DOHH2 (cell line): ENCODE results near the gene VIL1.

Source experiments
- H3F3A ChIP-seq: fragments of 200-600 bp; sonication (generic), shearing (Covaris generic); 2 replicates; pipeline ENCODE4 v1.6.0; 2016; ENCODE audit warnings: antibody characterized with exemption, mild to moderate bottlenecking; ENCODE audit not compliant: control insufficient read depth, insufficient read depth
- H3K27ac ChIP-seq: fragments of 200-600 bp; sonication (generic); 2 replicates; pipeline ENCODE4 v1.5.1; 2014; ENCODE audit warnings: low read depth, mild to moderate bottlenecking, low read length, moderate library complexity
- H3K27me3 ChIP-seq: fragments of 200-600 bp; sonication (generic); 2 replicates; pipeline ENCODE4 v1.6.1; 2014; ENCODE audit warnings: mild to moderate bottlenecking, low read length, mixed read lengths; ENCODE audit not compliant: control insufficient read depth
- H3K36me3 ChIP-seq: fragments of 200-600 bp; sonication (generic); 2 replicates; pipeline ENCODE4 v1.6.1; 2014; ENCODE audit warnings: mild to moderate bottlenecking, low read length, moderate library complexity, mixed read lengths; ENCODE audit not compliant: control insufficient read depth
- H3K4me1 ChIP-seq: fragments of 200-600 bp; sonication (generic); 2 replicates; pipeline ENCODE4 v1.6.1; 2014; ENCODE audit warnings: mild to moderate bottlenecking, low read length, mixed read lengths; ENCODE audit not compliant: control insufficient read depth
- H3K4me2 ChIP-seq: fragments of 200-600 bp; sonication (generic); 2 replicates; pipeline ENCODE4 v1.6.0; 2014; ENCODE audit warnings: mild to moderate bottlenecking, low read length, moderate library complexity
- H3K4me3 ChIP-seq: fragments of 200-600 bp; sonication (generic); 2 replicates; pipeline ENCODE4 v1.5.1; 2014; ENCODE audit warnings: mild to moderate bottlenecking, low read length, mixed read lengths
- H3K79me2 ChIP-seq: fragments of 200-600 bp; sonication (generic); 2 replicates; pipeline ENCODE4 v1.6.1; 2014; ENCODE audit warnings: mild to moderate bottlenecking, low read length, mixed read lengths; ENCODE audit not compliant: control insufficient read depth
- H3K9me2 ChIP-seq: fragments of 200-600 bp; sonication (generic); replicated peaks from 2 replicates; pipeline ENCODE4 v1.6.1; 2014; ENCODE audit warnings: mild to moderate bottlenecking, low read length, mixed read lengths; ENCODE audit not compliant: control insufficient read depth
- H3K9me3 ChIP-seq: fragments of 200-600 bp; sonication (generic); 2 replicates; pipeline ENCODE4 v1.6.1; 2014; ENCODE audit warnings: antibody characterized with exemption, low read length, mixed read lengths; ENCODE audit not compliant: control insufficient read depth, insufficient read depth
- H4K20me1 ChIP-seq: fragments of 200-600 bp; sonication (generic); 2 replicates; pipeline ENCODE4 v1.6.0; 2014; ENCODE audit warnings: low read depth, mild to moderate bottlenecking, antibody characterized with exemption, low read length, moderate library complexity; ENCODE audit not compliant: control insufficient read depth, insufficient read depth
- CTCF ChIP-seq: fragments of 200-600 bp; sonication (generic); IDR thresholded peaks from one replicate; pipeline ENCODE4 v1.5.1; 2014; ENCODE audit warnings: antibody characterized with exemption, mild to moderate bottlenecking, low read depth, low read length; ENCODE audit not compliant: poor library complexity, severe bottlenecking
- EZH2phosphoT487 ChIP-seq: fragments of 200-600 bp; sonication (generic); IDR thresholded peaks from 2 replicates; pipeline ENCODE4 v1.6.1; 2017; ENCODE audit warnings: borderline replicate concordance, mild to moderate bottlenecking, antibody characterized with exemption, low read length, moderate library complexity, mixed read lengths

VIL1 gene

GRCh38 chr2:218446547-218446946, 27.6 kb downstream of the VIL1 start:
- no peak overlapping the region for H3K27ac ChIP-seq
- no peaks in the 10 kb centered on the region for H3K79me2 ChIP-seq
- no peak overlapping the region for H3K4me2 ChIP-seq
- no peak overlapping the region for H3K4me3 ChIP-seq
- no peaks in the 10 kb centered on the region for H4K20me1 ChIP-seq
- no peaks in the 10 kb centered on the region for H3K9me3 ChIP-seq
- no peak for TF ChIP-seq EZH2phosphoT487
- TF ChIP-seq CTCF: no peak
- H3K36me3 ChIP-seq: peaks cover 25% of the 10 kb centered on the region
- H3K4me1 ChIP-seq: no peaks in the 10 kb centered on the region
- no peaks in the 10 kb centered on the region for H3K27me3 ChIP-seq
- H3F3A ChIP-seq: 0 out of 2 replicates have a peak, but pooled peaks cover 2% of the 10 kb centered on the region
- no peaks in the 10 kb centered on the region for H3K9me2 ChIP-seq

DNA sequence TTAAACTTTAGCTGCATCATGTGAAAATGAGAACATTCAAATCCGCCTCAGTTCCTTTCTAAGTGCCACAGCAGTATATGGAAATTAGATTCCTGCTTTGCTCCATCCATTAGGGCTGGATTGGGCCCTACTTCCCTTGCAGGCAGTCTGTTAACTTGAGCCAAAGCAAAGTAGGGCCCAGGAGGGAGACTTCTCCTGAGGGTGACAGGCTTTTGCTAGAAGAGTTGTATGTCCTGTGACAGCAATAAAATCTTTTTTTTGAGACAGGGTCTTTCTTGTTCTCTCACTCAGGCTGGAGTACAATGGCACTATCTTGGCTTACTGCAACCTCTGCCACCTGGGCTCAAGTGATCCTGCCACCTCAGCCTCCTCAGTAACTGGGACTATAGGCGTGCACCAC, 28.1 kb downstream of the VIL1 start:
- 0 out of 2 replicates have a peak, but pooled peaks cover 2% of the 10 kb centered on the region for H3F3A ChIP-seq
- H3K9me3 ChIP-seq: no peaks in the 10 kb centered on the region
- no peaks in the 10 kb centered on the region for H3K79me2 ChIP-seq
- no peaks in the 10 kb centered on the region for H3K9me2 ChIP-seq
- no peak overlapping the region for H3K27ac ChIP-seq
- H3K36me3 ChIP-seq: peaks cover 25% of the 10 kb centered on the region
- TF ChIP-seq CTCF: no peak
- no peak for TF ChIP-seq EZH2phosphoT487
- no peaks in the 10 kb centered on the region for H3K4me1 ChIP-seq
- no peaks in the 10 kb centered on the region for H4K20me1 ChIP-seq
- H3K4me2 ChIP-seq: no peak overlapping the region
- no peaks in the 10 kb centered on the region for H3K27me3 ChIP-seq
- no peak overlapping the region for H3K4me3 ChIP-seq

GRCh38 chr2:218448934-218449333, 30.0 kb downstream of the VIL1 start:
- Histone ChIP-seq H3K27ac (no peak overlapping the region), H3K4me2 (no peak overlapping the region), H3K4me1 (no peaks in the 10 kb centered on the region), H3K27me3 (no peaks in the 10 kb centered on the region), H3K36me3 (peaks cover 40% of the 10 kb centered on the region), H4K20me1 (no peaks in the 10 kb centered on the region), H3K9me3 (no peaks in the 10 kb centered on the region), H3K4me3 (no peak overlapping the region), H3K79me2 (no peaks in the 10 kb centered on the region), H3F3A (no peaks in the 10 kb centered on the region), H3K9me2 (no peaks in the 10 kb centered on the region)
- no peak for TF ChIP-seq CTCF
- TF ChIP-seq EZH2phosphoT487: no peak
